Measurements from ENCODE around the gene AUTS2. TPM values are rescaled to one million over a fixed set of nuclear protein-coding genes. Genes with fewer than 3 reads are reported as not detected.

Gene AUTS2
- total RNA-seq, 4 donors from 2014 or later = 14.9 to 27.2 (median 17.5) TPM

DNA sequence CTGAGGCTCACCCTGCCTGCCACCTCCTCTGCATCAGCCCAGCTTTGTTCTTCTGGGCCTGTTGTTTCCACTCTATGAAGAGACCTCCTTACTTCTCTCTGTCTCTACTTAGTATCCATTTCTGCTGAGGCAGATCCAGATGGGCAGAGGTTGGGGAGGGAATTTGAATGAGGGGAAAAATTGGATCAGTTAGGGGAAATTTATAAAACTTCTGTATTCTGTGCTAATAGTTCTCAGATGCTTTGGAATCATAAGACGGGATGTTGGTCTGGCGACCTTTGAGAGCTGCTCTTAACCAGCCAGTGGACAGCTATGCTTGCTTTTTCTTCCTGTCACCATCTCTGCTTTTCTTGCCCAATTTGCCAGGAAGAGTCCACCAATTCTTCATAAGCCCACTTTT, 55.5 kb downstream of the AUTS2 start:
- H3K4me3 ChIP-seq (replicated peaks in 1 of 3) = no peak overlapping the region
- peaks cover 30 to 34% of the 10 kb centered on the region in 2 donors for H3K4me1 ChIP-seq
- no peaks in the 10 kb centered on the region for H3K9me3 ChIP-seq
- 75 to 80% methylated on average over 2 of the region's 2 CpGs for WGBS, 2 donors
- H3K27me3 ChIP-seq = no peaks in the 10 kb centered on the region
- TF ChIP-seq POLR2A (IDR thresholded peaks at IDR 0.05) = no peak
- TF ChIP-seq, protein P1, sequence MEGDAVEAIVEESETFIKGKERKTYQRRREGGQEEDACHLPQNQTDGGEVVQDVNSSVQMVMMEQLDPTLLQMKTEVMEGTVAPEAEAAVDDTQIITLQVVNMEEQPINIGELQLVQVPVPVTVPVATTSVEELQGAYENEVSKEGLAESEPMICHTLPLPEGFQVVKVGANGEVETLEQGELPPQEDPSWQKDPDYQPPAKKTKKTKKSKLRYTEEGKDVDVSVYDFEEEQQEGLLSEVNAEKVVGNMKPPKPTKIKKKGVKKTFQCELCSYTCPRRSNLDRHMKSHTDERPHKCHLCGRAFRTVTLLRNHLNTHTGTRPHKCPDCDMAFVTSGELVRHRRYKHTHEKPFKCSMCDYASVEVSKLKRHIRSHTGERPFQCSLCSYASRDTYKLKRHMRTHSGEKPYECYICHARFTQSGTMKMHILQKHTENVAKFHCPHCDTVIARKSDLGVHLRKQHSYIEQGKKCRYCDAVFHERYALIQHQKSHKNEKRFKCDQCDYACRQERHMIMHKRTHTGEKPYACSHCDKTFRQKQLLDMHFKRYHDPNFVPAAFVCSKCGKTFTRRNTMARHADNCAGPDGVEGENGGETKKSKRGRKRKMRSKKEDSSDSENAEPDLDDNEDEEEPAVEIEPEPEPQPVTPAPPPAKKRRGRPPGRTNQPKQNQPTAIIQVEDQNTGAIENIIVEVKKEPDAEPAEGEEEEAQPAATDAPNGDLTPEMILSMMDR (IDR thresholded peaks at IDR 0.05) = no peak
- H3K27ac ChIP-seq = no peak overlapping the region
- DNase-seq = no peak
- intact Hi-C loops (cut with DNase I) = no loop called here
- no peaks in the 10 kb centered on the region for H3K36me3 ChIP-seq

DNA sequence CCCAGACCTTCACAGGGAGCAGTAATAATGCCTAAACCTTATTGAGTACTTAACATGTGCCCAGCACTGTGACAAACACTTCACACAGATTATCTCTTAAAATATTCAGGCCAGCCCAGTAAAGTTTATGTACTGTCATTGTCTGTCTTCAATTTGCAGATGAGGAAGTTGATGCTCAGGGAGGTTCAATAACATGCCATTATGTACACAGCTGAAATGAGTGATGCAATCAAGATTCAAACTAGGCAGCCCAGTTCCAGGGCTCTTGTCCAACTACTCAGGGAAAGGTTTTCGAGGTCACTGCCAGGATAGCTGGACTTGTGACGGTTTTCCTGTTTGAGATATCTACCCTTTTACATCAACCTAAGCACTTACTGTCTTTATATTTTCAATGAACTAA, 56.1 kb downstream of the AUTS2 start:
- TF ChIP-seq, protein P1 (IDR thresholded peaks at IDR 0.05) = no peak
- TF ChIP-seq POLR2A (IDR thresholded peaks at IDR 0.05) = no peak
- WGBS, 2 donors = 43 to 61% methylated on average over 2 of the region's 2 CpGs
- H3K36me3 ChIP-seq = no peaks in the 10 kb centered on the region
- peak; percentile 17 to 23 for DNase-seq
- H3K27ac ChIP-seq = peak overlapping the region in 1 of 3 donors; percentile 26
- H3K27me3 ChIP-seq = no peaks in the 10 kb centered on the region
- intact Hi-C loops (cut with DNase I) = no loop called here
- H3K4me3 ChIP-seq (replicated peaks in 1 of 3) = no peak overlapping the region
- no peaks in the 10 kb centered on the region for H3K9me3 ChIP-seq
- peaks cover 30 to 34% of the 10 kb centered on the region in 2 donors for H3K4me1 ChIP-seq

DNA sequence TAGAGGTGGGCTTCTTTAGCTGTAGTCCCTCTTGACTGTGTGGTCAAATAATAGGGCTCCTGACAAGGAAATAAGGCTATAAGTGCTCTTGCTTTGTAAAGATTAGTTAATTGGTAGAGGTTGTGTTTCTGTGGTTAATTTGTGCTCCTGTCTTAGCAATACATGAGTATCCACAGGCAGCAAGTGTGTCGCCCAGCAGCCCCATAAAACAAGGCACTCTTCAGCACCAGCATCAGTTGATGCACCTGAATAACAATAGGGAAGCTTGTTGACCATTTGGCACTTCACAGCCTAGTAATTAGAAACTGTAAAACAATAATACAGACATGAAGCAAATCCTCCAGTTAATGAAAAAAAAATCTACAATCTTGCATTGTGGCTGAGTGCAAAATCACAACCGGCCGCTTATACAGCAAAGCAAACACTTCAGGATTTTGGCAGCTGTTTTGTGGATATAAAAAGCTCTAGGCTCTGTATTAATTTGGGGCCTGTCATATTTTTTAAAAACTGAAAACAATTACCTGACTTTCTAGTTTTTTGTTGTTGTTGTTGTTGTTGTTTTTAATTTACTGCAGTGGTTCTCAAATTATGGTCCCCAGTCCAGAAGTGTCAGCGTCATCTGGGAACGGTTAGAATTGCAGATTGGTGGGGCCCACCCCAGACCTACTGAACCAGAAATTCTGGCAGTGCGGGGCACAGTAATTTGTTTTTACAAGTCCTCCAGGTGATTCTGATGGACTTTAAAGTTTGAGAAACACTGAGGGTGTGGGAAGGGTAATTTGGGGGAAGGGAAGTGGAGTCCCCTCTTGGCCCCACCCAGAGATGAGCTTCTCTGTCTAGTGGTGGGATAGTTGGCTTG, 56.8 kb downstream of the AUTS2 start:
- H3K27me3 ChIP-seq = no peaks in the 10 kb centered on the region
- peak overlapping the region in 1 of 3 donors; percentile 26 for H3K27ac ChIP-seq
- intact Hi-C loops (cut with DNase I) = no loop called here
- no peak overlapping the region for H3K4me3 ChIP-seq (replicated peaks in 1 of 3)
- 46 to 55% methylated on average over 6 of the region's 6 CpGs for WGBS, 2 donors
- no peaks in the 10 kb centered on the region for H3K36me3 ChIP-seq
- TF ChIP-seq, protein P1 (IDR thresholded peaks at IDR 0.05) = no peak
- TF ChIP-seq POLR2A (IDR thresholded peaks at IDR 0.05) = no peak
- no peaks in the 10 kb centered on the region for H3K9me3 ChIP-seq
- peaks cover 30 to 34% of the 10 kb centered on the region in 2 donors for H3K4me1 ChIP-seq
- DNase-seq = peak in 1 of 2 donors; percentile 22

DNA sequence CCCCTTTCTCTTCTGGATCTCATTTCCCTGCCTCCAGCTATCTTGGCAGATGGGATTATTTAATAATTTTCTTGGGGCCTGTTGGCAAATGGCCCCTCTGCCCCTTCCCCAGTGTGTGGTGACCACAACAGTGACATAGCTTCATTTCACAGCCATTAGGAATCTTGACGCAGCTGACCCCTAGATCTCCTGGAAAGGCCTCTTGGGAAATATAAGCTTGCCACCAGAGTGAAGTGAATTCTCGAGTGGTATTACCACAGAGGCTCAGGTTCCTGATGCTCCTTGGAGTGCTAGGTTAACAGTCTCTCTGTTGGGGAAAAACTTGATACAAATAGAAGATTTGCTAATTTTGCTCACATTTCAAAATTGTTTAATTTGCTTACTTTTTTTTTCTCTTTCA, 57.8 kb downstream of the AUTS2 start:
- Histone ChIP-seq H3K36me3 (no peaks in the 10 kb centered on the region), H3K9me3 (no peaks in the 10 kb centered on the region), H3K4me1 (peaks cover 30 to 34% of the 10 kb centered on the region in 2 donors), H3K27ac (no peak overlapping the region), H3K27me3 (no peaks in the 10 kb centered on the region), H3K4me3 (replicated peaks in 1 of 3) (no peak overlapping the region)
- DNase-seq = no peak
- whole genome bisulfite sequencing, 2 donors = 96% methylated on average over 2 of the region's 2 CpGs
- intact Hi-C loops (cut with DNase I) = no loop called here
- TF ChIP-seq, protein P1 (IDR thresholded peaks at IDR 0.05) = no peak
- no peak for TF ChIP-seq POLR2A (IDR thresholded peaks at IDR 0.05)

DNA sequence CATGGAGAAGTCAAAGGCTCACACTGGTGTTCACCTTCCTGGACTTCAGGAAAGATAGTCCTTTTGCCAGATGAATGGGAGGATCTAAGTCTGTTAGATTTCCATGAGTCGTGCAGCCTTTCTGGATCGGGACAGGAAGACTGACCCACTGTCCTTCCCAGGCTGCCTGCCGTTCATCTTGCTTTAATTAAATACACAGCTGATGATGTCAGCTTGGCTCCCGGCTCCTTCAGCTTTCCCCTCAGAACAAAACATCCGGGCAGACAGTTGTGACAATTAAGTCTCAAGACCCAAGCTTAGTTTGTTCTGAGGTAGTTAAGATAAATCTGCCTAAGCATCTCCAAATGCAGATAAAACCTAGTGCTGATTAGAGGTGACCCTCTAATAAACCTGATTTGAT, 58.6 kb downstream of the AUTS2 start:
- Histone ChIP-seq H3K4me1 (peaks cover 30 to 34% of the 10 kb centered on the region in 2 donors), H3K27me3 (no peaks in the 10 kb centered on the region), H3K9me3 (no peaks in the 10 kb centered on the region), H3K36me3 (no peaks in the 10 kb centered on the region), H3K27ac (no peak overlapping the region), H3K4me3 (replicated peaks in 1 of 3) (no peak overlapping the region)
- WGBS, 2 donors = 67 to 71% methylated on average over 5 of the region's 5 CpGs
- DNase-seq = no peak
- intact Hi-C loops (cut with DNase I) = no loop called here
- TF ChIP-seq POLR2A (IDR thresholded peaks at IDR 0.05) = no peak
- TF ChIP-seq, protein P1 (IDR thresholded peaks at IDR 0.05) = no peak

Data from thyroid gland (tissue), 4 donors.